HepG2 (cell line): ENCODE measurements around the gene BTRC. TPM values are rescaled to one million over a fixed set of nuclear protein-coding genes. Genes with fewer than 3 reads are reported as not detected.

Experiments
- ARHGAP35 ChIP-seq: sonication (generic); formaldehyde crosslinking; IDR thresholded peaks from 2 replicates; pipeline ENCODE4 v1.9.0; 2022; ENCODE audit warnings: mild to moderate bottlenecking, inconsistent platforms, moderate library complexity, missing genetic modification reagents, borderline replicate concordance
- CBX5 ChIP-seq: sonication (generic); formaldehyde crosslinking; IDR thresholded peaks from 2 replicates; pipeline ENCODE4 v1.4.0; 2020; ENCODE audit warnings: missing genetic modification reagents, borderline replicate concordance
- CC2D1A ChIP-seq: sonication (generic); formaldehyde crosslinking; IDR thresholded peaks from 2 replicates; pipeline ENCODE4 v1.8.1; 2023; ENCODE audit warnings: mild to moderate bottlenecking, missing genetic modification reagents
- CREBL2 ChIP-seq: sonication (generic); formaldehyde crosslinking; IDR thresholded peaks from 2 replicates; pipeline ENCODE4 v1.8.1; 2023; ENCODE audit warnings: missing genetic modification reagents, mild to moderate bottlenecking, borderline replicate concordance
- FOXC1 ChIP-seq: sonication (generic); formaldehyde crosslinking; IDR thresholded peaks from 2 replicates; pipeline ENCODE4 v1.8.0; 2022; ENCODE audit warnings: mild to moderate bottlenecking, missing genetic modification reagents, borderline replicate concordance
- HNRNPLL ChIP-seq: fragments of 200-400 bp; formaldehyde crosslinking; IDR thresholded peaks from 2 replicates; pipeline ENCODE4 v1.6.1; 2017; ENCODE audit warnings: mild to moderate bottlenecking, low read depth, low read length; ENCODE audit not compliant: poor library complexity, severe bottlenecking
- ONECUT2 ChIP-seq: sonication (generic); formaldehyde crosslinking; IDR thresholded peaks from 2 replicates; pipeline ENCODE4 v1.4.0; 2020; ENCODE audit warnings: missing genetic modification reagents
- PLSCR1 ChIP-seq: sonication (generic); formaldehyde crosslinking; IDR thresholded peaks from 2 replicates; pipeline ENCODE4 v1.5.0; 2020; ENCODE audit warnings: missing genetic modification reagents, mild to moderate bottlenecking, borderline replicate concordance
- THAP11 ChIP-seq: IDR thresholded peaks from 2 replicates; pipeline ENCODE4 v1.6.1; 2016; ENCODE audit warnings: missing biosample characterization, missing genetic modification reagents
- TOPORS ChIP-seq: sonication (generic); formaldehyde crosslinking; IDR thresholded peaks from 2 replicates; pipeline ENCODE4 v1.8.0; 2023; ENCODE audit warnings: mild to moderate bottlenecking, missing genetic modification reagents
- ZBTB26 ChIP-seq: IDR thresholded peaks from 2 replicates; pipeline ENCODE4 v1.6.1; 2016; ENCODE audit warnings: missing compliant biosample characterization, missing genetic modification reagents, borderline replicate concordance
- ZC3H13 ChIP-seq: sonication (generic); formaldehyde crosslinking; IDR thresholded peaks from 2 replicates; pipeline ENCODE4 v1.8.1; 2023; ENCODE audit warnings: mild to moderate bottlenecking, missing genetic modification reagents, moderate library complexity
- ZMAT3 ChIP-seq: sonication (generic); formaldehyde crosslinking; conservative IDR thresholded peaks from 2 replicates; pipeline ENCODE4 v1.7.0; 2021; ENCODE audit warnings: missing genetic modification reagents
- ZNF34 ChIP-seq: sonication (generic); formaldehyde crosslinking; IDR thresholded peaks from 2 replicates; pipeline ENCODE4 v1.4.0; 2020; ENCODE audit warnings: mild to moderate bottlenecking, missing genetic modification reagents, borderline replicate concordance
- ZNF543 ChIP-seq: sonication (generic); formaldehyde crosslinking; IDR thresholded peaks from 2 replicates; pipeline ENCODE4 v1.4.0; 2020; ENCODE audit warnings: mild to moderate bottlenecking, missing genetic modification reagents
- ZNF552 ChIP-seq: sonication (generic); formaldehyde crosslinking; IDR thresholded peaks from 2 replicates; pipeline ENCODE4 v1.9.0; 2022; ENCODE audit warnings: missing genetic modification reagents, mild to moderate bottlenecking, borderline replicate concordance
- ZNF562 ChIP-seq: sonication (generic); formaldehyde crosslinking; IDR thresholded peaks from 2 replicates; pipeline ENCODE4 v1.8.0; 2022; ENCODE audit warnings: missing genetic modification reagents, borderline replicate concordance
- ZNF563 ChIP-seq: sonication (generic); formaldehyde crosslinking; IDR thresholded peaks from 2 replicates; pipeline ENCODE4 v1.8.0; 2022; ENCODE audit warnings: mild to moderate bottlenecking, moderate library complexity, missing genetic modification reagents
- ZNF619 ChIP-seq: sonication (generic); formaldehyde crosslinking; IDR thresholded peaks from 2 replicates; pipeline ENCODE4 v1.4.0; 2020; ENCODE audit warnings: mild to moderate bottlenecking, missing genetic modification reagents
- ZNF773 ChIP-seq: sonication (generic); formaldehyde crosslinking; IDR thresholded peaks from 2 replicates; pipeline ENCODE4 v1.4.0; 2020; ENCODE audit warnings: missing genetic modification reagents, borderline replicate concordance
- ZNF780A ChIP-seq: sonication (generic); formaldehyde crosslinking; IDR thresholded peaks from 2 replicates; pipeline ENCODE4 v1.8.0; 2022; ENCODE audit warnings: mild to moderate bottlenecking, missing genetic modification reagents, moderate library complexity
- ZSCAN31 ChIP-seq: sonication (generic); formaldehyde crosslinking; IDR thresholded peaks from 2 replicates; pipeline ENCODE4 v1.5.0; 2020; ENCODE audit warnings: low read depth, mild to moderate bottlenecking, missing genetic modification reagents
- polyA plus RNA-seq, 8 experiments: library from polyadenylated mRNA; depleted of rRNA in 3 of 8; stranded (reverse) in 7 of 8; unstranded in 1 of 8; fragments of >200 nt; fragmentation: Illumina TruSeq in 4 of 8; extraction: Trizol in 4 of 8; gene quantifications; 2 replicates each; pipeline versions ENCODE4 v1.2.1 to v1.2.3, GENCODE V29; 2011 to 2016; ENCODE audit warnings: low read depth in 4 of 8, missing spikeins in 1 of 8, mixed read lengths in 1 of 8; ENCODE audit not compliant: insufficient read depth in 1 of 8
- total RNA-seq, 5 experiments: library from RNA; depleted of rRNA; stranded (reverse); fragments of >200 nt; fragmentation: Illumina TruSeq; extraction: Trizol; gene quantifications; 2 replicates each; pipeline ENCODE4 v1.2.3, GENCODE V29; 2016; ENCODE audit warnings: low read depth in 1 of 5
- TF ChIP-seq, protein P1 (sequence below): sonication (generic); formaldehyde crosslinking; IDR thresholded peaks from 2 replicates; pipeline ENCODE4 v1.4.0; 2020; ENCODE audit warnings: low read depth, mild to moderate bottlenecking, missing genetic modification reagents
- TF ChIP-seq, protein P2 (sequence below): sonication (generic); formaldehyde crosslinking; IDR thresholded peaks from 2 replicates; pipeline ENCODE4 v1.4.0; 2020; ENCODE audit warnings: missing genetic modification reagents, borderline replicate concordance

The BTRC gene
- total and polyA plus RNA-seq, 2 of the 13 experiments (the other 11 are each of a cell fraction or from before 2014, with no cell fraction given), result 12.0 to 14.4 TPM

GRCh38 chr10:101353692-101354327 is at the start of gene BTRC (continued):
- TF ChIP-seq PLSCR1 (CRISPR knock-in tag) (no peak), ARHGAP35 (CRISPR knock-in tag) (no peak), ZNF34 (no peak), CC2D1A (no peak), ZNF619 (CRISPR knock-in tag) (no peak; the same call in 1 of the 2 replicates), ONECUT2 (CRISPR knock-in tag) (no peak), THAP11 (CRISPR knock-in tag) (peak; percentile 100), ZBTB26 (CRISPR knock-in tag) (peak; percentile 30; the same call in 1 of the 2 replicates), TOPORS (CRISPR knock-in tag) (no peak), ZMAT3 (CRISPR knock-in tag) (peak; percentile 71), CBX5 (no peak), ZNF773 (CRISPR knock-in tag) (no peak), FOXC1 (CRISPR knock-in tag) (0 out of 2 replicates have a peak, but pooled peaks have one; percentile 64), ZNF543 (CRISPR knock-in tag) (peak; percentile 32; the same call in 1 of the 2 replicates), ZNF563 (CRISPR knock-in tag) (no peak), ZNF552 (CRISPR knock-in tag) (no peak), CREBL2 (peak; percentile 37; the same call in 1 of the 2 replicates), ZNF780A (no peak), HNRNPLL (peak; percentile 97), ZC3H13 (CRISPR knock-in tag) (no peak), ZSCAN31 (peak; percentile 65; the same call in 1 of the 2 replicates), ZNF562 (CRISPR knock-in tag) (no peak)
- TF ChIP-seq, protein P1, sequence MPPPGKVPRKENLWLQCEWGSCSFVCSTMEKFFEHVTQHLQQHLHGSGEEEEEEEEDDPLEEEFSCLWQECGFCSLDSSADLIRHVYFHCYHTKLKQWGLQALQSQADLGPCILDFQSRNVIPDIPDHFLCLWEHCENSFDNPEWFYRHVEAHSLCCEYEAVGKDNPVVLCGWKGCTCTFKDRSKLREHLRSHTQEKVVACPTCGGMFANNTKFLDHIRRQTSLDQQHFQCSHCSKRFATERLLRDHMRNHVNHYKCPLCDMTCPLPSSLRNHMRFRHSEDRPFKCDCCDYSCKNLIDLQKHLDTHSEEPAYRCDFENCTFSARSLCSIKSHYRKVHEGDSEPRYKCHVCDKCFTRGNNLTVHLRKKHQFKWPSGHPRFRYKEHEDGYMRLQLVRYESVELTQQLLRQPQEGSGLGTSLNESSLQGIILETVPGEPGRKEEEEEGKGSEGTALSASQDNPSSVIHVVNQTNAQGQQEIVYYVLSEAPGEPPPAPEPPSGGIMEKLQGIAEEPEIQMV (CRISPR knock-in tag), result peak; percentile 88
- TF ChIP-seq, protein P2, sequence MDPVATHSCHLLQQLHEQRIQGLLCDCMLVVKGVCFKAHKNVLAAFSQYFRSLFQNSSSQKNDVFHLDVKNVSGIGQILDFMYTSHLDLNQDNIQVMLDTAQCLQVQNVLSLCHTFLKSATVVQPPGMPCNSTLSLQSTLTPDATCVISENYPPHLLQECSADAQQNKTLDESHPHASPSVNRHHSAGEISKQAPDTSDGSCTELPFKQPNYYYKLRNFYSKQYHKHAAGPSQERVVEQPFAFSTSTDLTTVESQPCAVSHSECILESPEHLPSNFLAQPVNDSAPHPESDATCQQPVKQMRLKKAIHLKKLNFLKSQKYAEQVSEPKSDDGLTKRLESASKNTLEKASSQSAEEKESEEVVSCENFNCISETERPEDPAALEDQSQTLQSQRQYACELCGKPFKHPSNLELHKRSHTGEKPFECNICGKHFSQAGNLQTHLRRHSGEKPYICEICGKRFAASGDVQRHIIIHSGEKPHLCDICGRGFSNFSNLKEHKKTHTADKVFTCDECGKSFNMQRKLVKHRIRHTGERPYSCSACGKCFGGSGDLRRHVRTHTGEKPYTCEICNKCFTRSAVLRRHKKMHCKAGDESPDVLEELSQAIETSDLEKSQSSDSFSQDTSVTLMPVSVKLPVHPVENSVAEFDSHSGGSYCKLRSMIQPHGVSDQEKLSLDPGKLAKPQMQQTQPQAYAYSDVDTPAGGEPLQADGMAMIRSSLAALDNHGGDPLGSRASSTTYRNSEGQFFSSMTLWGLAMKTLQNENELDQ (CRISPR knock-in tag), result no peak
